SU-DHL-6 (cell line): ENCODE results near the gene KCNIP4.

ENCODE experiments used
- H2AFZ ChIP-seq: fragments of 200-600 bp; sonication (generic); 2 replicates; pipeline ENCODE4 v1.6.1; 2014; ENCODE audit warnings: low read depth, mild to moderate bottlenecking, moderate library complexity, mixed read lengths, antibody characterized with exemption, low read length; ENCODE audit not compliant: severe bottlenecking
- H3F3A ChIP-seq: fragments of 200-600 bp; shearing (Covaris generic); 2 replicates; pipeline ENCODE4 v1.6.0; 2016; ENCODE audit warnings: antibody characterized with exemption, mild to moderate bottlenecking; ENCODE audit not compliant: insufficient read depth
- H3K27ac ChIP-seq: fragments of 200-600 bp; sonication (generic); 2 replicates; pipeline ENCODE4 v1.5.1; 2016; ENCODE audit warnings: low read depth, mild to moderate bottlenecking, low read length, moderate library complexity, mixed read lengths
- H3K27me3 ChIP-seq: fragments of 200-600 bp; sonication (generic), shearing (Covaris generic); 2 replicates; pipeline ENCODE4 v1.6.0; 2014; ENCODE audit warnings: mild to moderate bottlenecking, low read length
- H3K36me3 ChIP-seq: fragments of 200-600 bp; sonication (generic); 2 replicates; pipeline ENCODE4 v1.6.1; 2014; ENCODE audit warnings: mild to moderate bottlenecking, low read length, mixed read lengths
- H3K4me2 ChIP-seq: fragments of 300-600, 200-600 bp; shearing (Covaris generic), sonication (generic); 2 replicates; pipeline ENCODE4 v1.6.0; 2014; ENCODE audit warnings: low read length, low read depth, mild to moderate bottlenecking; ENCODE audit not compliant: poor library complexity, severe bottlenecking
- H3K4me3 ChIP-seq: fragments of 200-600 bp; sonication (generic); 2 replicates; pipeline ENCODE4 v1.5.1; 2014; ENCODE audit warnings: antibody characterized with exemption, low read length, mild to moderate bottlenecking, mixed read lengths; ENCODE audit not compliant: insufficient read depth, poor library complexity, severe bottlenecking
- H3K79me2 ChIP-seq: fragments of 200-600 bp; sonication (generic); 2 replicates; pipeline ENCODE4 v1.6.1; 2014; ENCODE audit warnings: mild to moderate bottlenecking, low read length, moderate library complexity; ENCODE audit not compliant: insufficient read depth
- H3K9ac ChIP-seq: fragments of 200-600 bp; sonication (generic); 2 replicates; pipeline ENCODE4 v1.7.0; 2014; ENCODE audit warnings: mild to moderate bottlenecking, low read length
- H3K9me2 ChIP-seq: fragments of 200-600 bp; sonication (generic); replicated peaks from 2 replicates; pipeline ENCODE4 v1.6.1; 2014; ENCODE audit warnings: low read length; ENCODE audit not compliant: insufficient read depth
- H3K9me3 ChIP-seq: fragments of 200-600 bp; sonication (generic); 2 replicates; pipeline ENCODE4 v1.6.1; 2014; ENCODE audit warnings: low read length, mixed read lengths; ENCODE audit not compliant: insufficient read depth
- H4K20me1 ChIP-seq: fragments of 200-600 bp; sonication (generic); 2 replicates; pipeline ENCODE4 v1.6.1; 2014; ENCODE audit warnings: low read depth, mild to moderate bottlenecking, antibody characterized with exemption, low read length, moderate library complexity, mixed read lengths
- CTCF ChIP-seq: fragments of 200-600 bp; sonication (generic); IDR thresholded peaks from one replicate; pipeline ENCODE4 v1.5.1; 2017; ENCODE audit warnings: antibody characterized with exemption, mild to moderate bottlenecking, low read length, moderate library complexity; ENCODE audit not compliant: insufficient read depth, poor library complexity, severe bottlenecking
- EZH2phosphoT487 ChIP-seq: fragments of 200-600 bp; sonication (generic), shearing (Covaris generic); conservative IDR thresholded peaks from 2 replicates; pipeline ENCODE4 v1.6.1; 2018; ENCODE audit warnings: mild to moderate bottlenecking, antibody characterized with exemption, low read length, moderate library complexity, mixed read lengths

The KCNIP4 gene

GRCh38 chr4:21678711-21679110, 269.9 kb downstream of the KCNIP4 start:
- Histone ChIP-seq H3K4me3 (no peak overlapping the region), H2AFZ (no peak overlapping the region), H3K36me3 (no peaks in the 10 kb centered on the region), H3K4me2 (no peak overlapping the region), H3K27me3 (no peaks in the 10 kb centered on the region), H3K27ac (no peak overlapping the region), H3K9me2 (no peaks in the 10 kb centered on the region), H3K9ac (no peak overlapping the region), H3F3A (no peaks in the 10 kb centered on the region), H4K20me1 (no peaks in the 10 kb centered on the region), H3K9me3 (no peaks in the 10 kb centered on the region), H3K79me2 (no peaks in the 10 kb centered on the region)
- TF ChIP-seq EZH2phosphoT487 = no peak
- no peak for TF ChIP-seq CTCF

- Histone ChIP-seq H3K27me3 (no peaks in the 10 kb centered on the region), H3K36me3 (no peaks in the 10 kb centered on the region), H3K4me3 (no peak overlapping the region), H3K9ac (no peak overlapping the region), H3K9me2 (no peaks in the 10 kb centered on the region), H4K20me1 (no peaks in the 10 kb centered on the region), H3K79me2 (no peaks in the 10 kb centered on the region), H3K4me2 (no peak overlapping the region), H2AFZ (no peak overlapping the region), H3F3A (no peaks in the 10 kb centered on the region), H3K27ac (no peak overlapping the region), H3K9me3 (no peaks in the 10 kb centered on the region)
- TF ChIP-seq EZH2phosphoT487 (no peak), CTCF (no peak)
These were observed 271.4 kb downstream of the KCNIP4 start for GRCh38 chr4:21677173-21677572.

GRCh38 chr4:21664355-21664754, 284.2 kb downstream of the KCNIP4 start:
- no peaks in the 10 kb centered on the region for H3K36me3 ChIP-seq
- H3K9me2 ChIP-seq = no peaks in the 10 kb centered on the region

More at GRCh38 chr4:21664355-21664754, 284.2 kb downstream of the KCNIP4 start:
- H3F3A ChIP-seq = no peaks in the 10 kb centered on the region
- no peaks in the 10 kb centered on the region for H3K9me3 ChIP-seq
- no peak overlapping the region for H3K4me2 ChIP-seq
- H3K27ac ChIP-seq = no peak overlapping the region
- H3K9ac ChIP-seq = no peak overlapping the region
- no peaks in the 10 kb centered on the region for H4K20me1 ChIP-seq
- TF ChIP-seq EZH2phosphoT487 (no peak), CTCF (no peak)
- no peaks in the 10 kb centered on the region for H3K79me2 ChIP-seq
- no peaks in the 10 kb centered on the region for H3K27me3 ChIP-seq
- no peak overlapping the region for H3K4me3 ChIP-seq
- H2AFZ ChIP-seq = no peak overlapping the region
